K562 (cell line): ENCODE results near the gene CPPED1. TPM values are rescaled to one million over a fixed set of nuclear protein-coding genes. Genes with fewer than 3 reads are reported as not detected.
A peak's percentile ranks its signal among the peaks of the same experiment; 100 is the strongest.

ENCODE experiments used
- ARID2 ChIP-seq: fragments of 450-650 bp; IDR thresholded peaks from 2 replicates; pipeline ENCODE4 v1.6.1; 2017; ENCODE audit warnings: antibody characterized with exemption, mild to moderate bottlenecking
- DPF2 ChIP-seq: fragments of 450-650 bp; IDR thresholded peaks from 2 replicates; pipeline ENCODE4 v1.6.1; 2016
- EGR1 ChIP-seq: fragments of 450-650 bp; conservative IDR thresholded peaks from 2 replicates; pipeline ENCODE4 v1.6.1; 2017; ENCODE audit warnings: mild to moderate bottlenecking
- FOXJ2 ChIP-seq: fragments of 200-800 bp; sonication (Bioruptor generic); IDR thresholded peaks from 2 replicates; pipeline ENCODE4 v1.6.1; 2016; ENCODE audit warnings: missing genetic modification characterization, missing compliant biosample characterization
- GABPA ChIP-seq: fragments of 200-800 bp; sonication (Bioruptor generic); conservative IDR thresholded peaks from 2 replicates; pipeline ENCODE4 v1.6.1; 2016; ENCODE audit warnings: low read depth, missing genetic modification characterization, missing compliant biosample characterization
- HDAC8 ChIP-seq: fragments of 450-650 bp; IDR thresholded peaks from 2 replicates; pipeline ENCODE4 v1.6.1; 2016; ENCODE audit warnings: mild to moderate bottlenecking, missing genetic modification characterization, moderate library complexity, missing compliant biosample characterization
- HMG20A ChIP-seq: fragments of 450-650 bp; formaldehyde crosslinking; conservative IDR thresholded peaks from 2 replicates; pipeline ENCODE4 v1.4.0; 2020; ENCODE audit warnings: mild to moderate bottlenecking, mixed read lengths
- HMG20B ChIP-seq: fragments of 250-450 bp; sonication (Bioruptor Pico); IDR thresholded peaks from 2 replicates; pipeline ENCODE4 v1.5.0; 2021; ENCODE audit warnings: mild to moderate bottlenecking
- HNRNPL ChIP-seq: fragments of 200-400 bp; formaldehyde crosslinking; IDR thresholded peaks from 2 replicates; pipeline ENCODE4 v1.6.1; 2017; ENCODE audit warnings: low read depth, mild to moderate bottlenecking, low read length
- KLF6 ChIP-seq: fragments of 250-450 bp; sonication (Bioruptor Pico); IDR thresholded peaks from 2 replicates; pipeline ENCODE4 v1.4.0; 2020; ENCODE audit warnings: mild to moderate bottlenecking, moderate library complexity, borderline replicate concordance
- POLR2H ChIP-seq: IDR thresholded peaks from 2 replicates; pipeline ENCODE4 v1.6.1; 2016; ENCODE audit warnings: missing genetic modification characterization, low read depth, mild to moderate bottlenecking, control low read depth, missing compliant biosample characterization, moderate library complexity
- RERE ChIP-seq: sonication (generic); formaldehyde crosslinking; IDR thresholded peaks from 2 replicates; pipeline ENCODE4 v1.8.0; 2023; ENCODE audit warnings: missing genetic modification reagents, mild to moderate bottlenecking, borderline replicate concordance
- STAT5A ChIP-seq: IDR thresholded peaks from 2 replicates; pipeline ENCODE4 v1.6.1; 2012; ENCODE audit warnings: low read length, inconsistent platforms, borderline replicate concordance
- ZNF324 ChIP-seq: fragments of 250-450 bp; sonication (Bioruptor Pico); IDR thresholded peaks from 2 replicates; pipeline ENCODE4 v1.4.0; 2020; ENCODE audit warnings: mild to moderate bottlenecking
- polyA plus RNA-seq, 8 experiments: library from polyadenylated mRNA; depleted of rRNA in 4 of 8; stranded (reverse) in 5 of 8; unstranded in 3 of 8; fragments of >200 nt; fragmentation: Nextera tagmentation in 2 of 8; fragmentation: Illumina TruSeq in 1 of 8; extraction: Ambion mirVana in 2 of 8; extraction: Trizol in 1 of 8; gene quantifications; 2 replicates each; pipeline versions ENCODE4 v1.2.1 to v1.2.3, GENCODE V29; 2011 to 2014; ENCODE audit warnings: inconsistent platforms in 1 of 8, missing spikeins in 1 of 8
- total RNA-seq, 7 experiments: library from RNA; depleted of rRNA in 6 of 7; stranded (reverse); fragments of >200 nt in 6 of 7; fragmentation: Illumina TruSeq in 2 of 7; extraction: Trizol in 2 of 7; gene quantifications; 2 replicates each; pipeline versions ENCODE4 v1.2.1 to v1.2.3, GENCODE V29; 2011 to 2021; ENCODE audit warnings: low replicate concordance in 1 of 7
- TF ChIP-seq, protein P1 (sequence below): sonication (generic); formaldehyde crosslinking; IDR thresholded peaks from 2 replicates; pipeline ENCODE4 v1.8.0; 2022; ENCODE audit warnings: missing genetic modification reagents, mild to moderate bottlenecking, borderline replicate concordance
- TF ChIP-seq, protein P2 (sequence below): fragments of 250-450 bp; sonication (Bioruptor Pico); IDR thresholded peaks from 2 replicates; pipeline ENCODE4 v1.4.0; 2020; ENCODE audit warnings: mild to moderate bottlenecking, moderate library complexity
- TF ChIP-seq, protein P3 (sequence below): fragments of 200-800 bp; sonication (Bioruptor generic); IDR thresholded peaks from 2 replicates; pipeline ENCODE4 v1.6.1; 2017; ENCODE audit warnings: missing genetic modification characterization, missing compliant biosample characterization

The CPPED1 gene
- total and polyA plus RNA-seq, 9 of the 15 experiments (the other 6 are each of a cell fraction or from before 2014, with no cell fraction given), result 7.5 to 25.7 (median 16.9) TPM

- no peak for TF ChIP-seq RERE
- TF ChIP-seq ZNF324 (CRISPR knock-in tag), result no peak
- TF ChIP-seq DPF2, result peak; percentile 76
- TF ChIP-seq, protein P1, sequence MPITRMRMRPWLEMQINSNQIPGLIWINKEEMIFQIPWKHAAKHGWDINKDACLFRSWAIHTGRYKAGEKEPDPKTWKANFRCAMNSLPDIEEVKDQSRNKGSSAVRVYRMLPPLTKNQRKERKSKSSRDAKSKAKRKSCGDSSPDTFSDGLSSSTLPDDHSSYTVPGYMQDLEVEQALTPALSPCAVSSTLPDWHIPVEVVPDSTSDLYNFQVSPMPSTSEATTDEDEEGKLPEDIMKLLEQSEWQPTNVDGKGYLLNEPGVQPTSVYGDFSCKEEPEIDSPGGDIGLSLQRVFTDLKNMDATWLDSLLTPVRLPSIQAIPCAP (CRISPR knock-in tag), result no peak
- TF ChIP-seq GABPA (tag), result peak; percentile 39; the same call in 1 of the 2 replicates
- TF ChIP-seq HDAC8 (tag), result no peak
- TF ChIP-seq, protein P2, sequence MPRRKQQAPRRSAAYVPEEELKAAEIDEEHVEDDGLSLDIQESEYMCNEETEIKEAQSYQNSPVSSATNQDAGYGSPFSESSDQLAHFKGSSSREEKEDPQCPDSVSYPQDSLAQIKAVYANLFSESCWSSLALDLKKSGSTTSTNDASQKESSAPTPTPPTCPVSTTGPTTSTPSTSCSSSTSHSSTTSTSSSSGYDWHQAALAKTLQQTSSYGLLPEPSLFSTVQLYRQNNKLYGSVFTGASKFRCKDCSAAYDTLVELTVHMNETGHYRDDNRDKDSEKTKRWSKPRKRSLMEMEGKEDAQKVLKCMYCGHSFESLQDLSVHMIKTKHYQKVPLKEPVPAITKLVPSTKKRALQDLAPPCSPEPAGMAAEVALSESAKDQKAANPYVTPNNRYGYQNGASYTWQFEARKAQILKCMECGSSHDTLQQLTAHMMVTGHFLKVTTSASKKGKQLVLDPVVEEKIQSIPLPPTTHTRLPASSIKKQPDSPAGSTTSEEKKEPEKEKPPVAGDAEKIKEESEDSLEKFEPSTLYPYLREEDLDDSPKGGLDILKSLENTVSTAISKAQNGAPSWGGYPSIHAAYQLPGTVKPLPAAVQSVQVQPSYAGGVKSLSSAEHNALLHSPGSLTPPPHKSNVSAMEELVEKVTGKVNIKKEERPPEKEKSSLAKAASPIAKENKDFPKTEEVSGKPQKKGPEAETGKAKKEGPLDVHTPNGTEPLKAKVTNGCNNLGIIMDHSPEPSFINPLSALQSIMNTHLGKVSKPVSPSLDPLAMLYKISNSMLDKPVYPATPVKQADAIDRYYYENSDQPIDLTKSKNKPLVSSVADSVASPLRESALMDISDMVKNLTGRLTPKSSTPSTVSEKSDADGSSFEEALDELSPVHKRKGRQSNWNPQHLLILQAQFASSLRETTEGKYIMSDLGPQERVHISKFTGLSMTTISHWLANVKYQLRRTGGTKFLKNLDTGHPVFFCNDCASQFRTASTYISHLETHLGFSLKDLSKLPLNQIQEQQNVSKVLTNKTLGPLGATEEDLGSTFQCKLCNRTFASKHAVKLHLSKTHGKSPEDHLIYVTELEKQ (CRISPR knock-in tag), result no peak
- no peak for TF ChIP-seq HNRNPL
- no peak for TF ChIP-seq STAT5A
- 0 out of 2 replicates have a peak, but pooled peaks have one; percentile 14 for TF ChIP-seq EGR1
- TF ChIP-seq FOXJ2 (tag), result 0 out of 2 replicates have a peak, but pooled peaks have one; percentile 41
- TF ChIP-seq HMG20B, result no peak
- no peak for TF ChIP-seq POLR2H (tag)
- no peak for TF ChIP-seq HMG20A (CRISPR knock-in tag)
- TF ChIP-seq ARID2, result no peak
- TF ChIP-seq, protein P3, sequence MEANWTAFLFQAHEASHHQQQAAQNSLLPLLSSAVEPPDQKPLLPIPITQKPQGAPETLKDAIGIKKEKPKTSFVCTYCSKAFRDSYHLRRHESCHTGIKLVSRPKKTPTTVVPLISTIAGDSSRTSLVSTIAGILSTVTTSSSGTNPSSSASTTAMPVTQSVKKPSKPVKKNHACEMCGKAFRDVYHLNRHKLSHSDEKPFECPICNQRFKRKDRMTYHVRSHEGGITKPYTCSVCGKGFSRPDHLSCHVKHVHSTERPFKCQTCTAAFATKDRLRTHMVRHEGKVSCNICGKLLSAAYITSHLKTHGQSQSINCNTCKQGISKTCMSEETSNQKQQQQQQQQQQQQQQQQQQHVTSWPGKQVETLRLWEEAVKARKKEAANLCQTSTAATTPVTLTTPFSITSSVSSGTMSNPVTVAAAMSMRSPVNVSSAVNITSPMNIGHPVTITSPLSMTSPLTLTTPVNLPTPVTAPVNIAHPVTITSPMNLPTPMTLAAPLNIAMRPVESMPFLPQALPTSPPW (CRISPR knock-in tag), result peak; percentile 48; the same call in 1 of the 2 replicates
- TF ChIP-seq KLF6 (CRISPR knock-in tag), result no peak
Measured at GRCh38 chr16:12758031-12758669, 45.5 kb downstream of the CPPED1 start (continued).
